ENCODE measurements around the gene PIGV.

DNA sequence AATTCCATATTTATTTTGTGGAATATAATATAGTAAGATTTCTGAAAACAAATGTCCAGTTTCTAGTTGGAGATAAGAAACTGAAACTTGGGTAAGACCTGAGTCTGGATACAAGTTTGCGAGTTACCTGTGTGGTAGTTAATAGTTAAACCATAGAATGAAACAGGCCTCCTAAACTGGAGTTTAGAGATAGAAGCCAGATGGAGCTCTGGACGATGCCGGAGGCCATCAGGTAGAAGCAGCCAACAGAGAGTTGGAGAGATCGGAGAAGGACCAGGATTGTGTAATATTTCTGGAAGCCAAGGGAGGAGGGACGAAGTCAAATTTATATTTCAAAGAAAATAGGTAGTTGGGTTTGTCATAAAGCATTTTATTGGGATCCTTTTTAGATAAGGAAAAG lies 46.8 kb upstream of the PIGV start:
- TF ChIP-seq, protein P1, sequence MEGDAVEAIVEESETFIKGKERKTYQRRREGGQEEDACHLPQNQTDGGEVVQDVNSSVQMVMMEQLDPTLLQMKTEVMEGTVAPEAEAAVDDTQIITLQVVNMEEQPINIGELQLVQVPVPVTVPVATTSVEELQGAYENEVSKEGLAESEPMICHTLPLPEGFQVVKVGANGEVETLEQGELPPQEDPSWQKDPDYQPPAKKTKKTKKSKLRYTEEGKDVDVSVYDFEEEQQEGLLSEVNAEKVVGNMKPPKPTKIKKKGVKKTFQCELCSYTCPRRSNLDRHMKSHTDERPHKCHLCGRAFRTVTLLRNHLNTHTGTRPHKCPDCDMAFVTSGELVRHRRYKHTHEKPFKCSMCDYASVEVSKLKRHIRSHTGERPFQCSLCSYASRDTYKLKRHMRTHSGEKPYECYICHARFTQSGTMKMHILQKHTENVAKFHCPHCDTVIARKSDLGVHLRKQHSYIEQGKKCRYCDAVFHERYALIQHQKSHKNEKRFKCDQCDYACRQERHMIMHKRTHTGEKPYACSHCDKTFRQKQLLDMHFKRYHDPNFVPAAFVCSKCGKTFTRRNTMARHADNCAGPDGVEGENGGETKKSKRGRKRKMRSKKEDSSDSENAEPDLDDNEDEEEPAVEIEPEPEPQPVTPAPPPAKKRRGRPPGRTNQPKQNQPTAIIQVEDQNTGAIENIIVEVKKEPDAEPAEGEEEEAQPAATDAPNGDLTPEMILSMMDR (IDR thresholded peaks at IDR 0.05) = no peak
- TF ChIP-seq POLR2A (IDR thresholded peaks at IDR 0.05) (no peak), EP300 (IDR thresholded peaks at IDR 0.05) (no peak), POLR2AphosphoS5 (IDR thresholded peaks at IDR 0.05) (no peak)
